ENCODE data around the gene ZNF397. TPM values are rescaled to one million over a fixed set of nuclear protein-coding genes. Genes with fewer than 3 reads are reported as not detected.

The ZNF397 gene
- total and polyA plus RNA-seq, 4 donors = 3.8 to 20.0 (median 9.6) TPM

DNA sequence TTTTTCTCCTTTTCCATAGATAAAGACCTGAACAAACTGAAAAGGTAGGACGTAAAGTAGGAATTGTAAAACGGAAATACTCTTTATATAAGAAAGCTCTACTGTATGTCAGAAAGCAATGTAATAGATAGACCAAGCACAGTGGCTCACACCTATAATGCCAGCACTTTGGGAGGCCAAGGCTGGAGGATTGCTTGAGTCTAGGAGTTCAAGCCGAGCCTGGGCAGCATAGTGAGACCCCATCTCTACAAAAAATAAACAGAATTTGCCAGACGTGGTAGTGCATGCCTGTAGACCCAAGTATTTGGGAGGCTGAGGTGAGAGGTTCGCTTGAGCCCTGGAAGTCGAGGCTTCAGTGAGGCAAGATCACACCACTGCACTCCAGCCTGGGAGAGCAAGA lies 7.6 kb downstream of the ZNF397 start:
- no peak for TF ChIP-seq TAF1 (conservative IDR thresholded peaks at IDR 0.05)
- TF ChIP-seq, protein P1, sequence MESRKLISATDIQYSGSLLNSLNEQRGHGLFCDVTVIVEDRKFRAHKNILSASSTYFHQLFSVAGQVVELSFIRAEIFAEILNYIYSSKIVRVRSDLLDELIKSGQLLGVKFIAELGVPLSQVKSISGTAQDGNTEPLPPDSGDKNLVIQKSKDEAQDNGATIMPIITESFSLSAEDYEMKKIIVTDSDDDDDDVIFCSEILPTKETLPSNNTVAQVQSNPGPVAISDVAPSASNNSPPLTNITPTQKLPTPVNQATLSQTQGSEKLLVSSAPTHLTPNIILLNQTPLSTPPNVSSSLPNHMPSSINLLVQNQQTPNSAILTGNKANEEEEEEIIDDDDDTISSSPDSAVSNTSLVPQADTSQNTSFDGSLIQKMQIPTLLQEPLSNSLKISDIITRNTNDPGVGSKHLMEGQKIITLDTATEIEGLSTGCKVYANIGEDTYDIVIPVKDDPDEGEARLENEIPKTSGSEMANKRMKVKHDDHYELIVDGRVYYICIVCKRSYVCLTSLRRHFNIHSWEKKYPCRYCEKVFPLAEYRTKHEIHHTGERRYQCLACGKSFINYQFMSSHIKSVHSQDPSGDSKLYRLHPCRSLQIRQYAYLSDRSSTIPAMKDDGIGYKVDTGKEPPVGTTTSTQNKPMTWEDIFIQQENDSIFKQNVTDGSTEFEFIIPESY (IDR thresholded peaks at IDR 0.05) = no peak
- TF ChIP-seq, protein P2, sequence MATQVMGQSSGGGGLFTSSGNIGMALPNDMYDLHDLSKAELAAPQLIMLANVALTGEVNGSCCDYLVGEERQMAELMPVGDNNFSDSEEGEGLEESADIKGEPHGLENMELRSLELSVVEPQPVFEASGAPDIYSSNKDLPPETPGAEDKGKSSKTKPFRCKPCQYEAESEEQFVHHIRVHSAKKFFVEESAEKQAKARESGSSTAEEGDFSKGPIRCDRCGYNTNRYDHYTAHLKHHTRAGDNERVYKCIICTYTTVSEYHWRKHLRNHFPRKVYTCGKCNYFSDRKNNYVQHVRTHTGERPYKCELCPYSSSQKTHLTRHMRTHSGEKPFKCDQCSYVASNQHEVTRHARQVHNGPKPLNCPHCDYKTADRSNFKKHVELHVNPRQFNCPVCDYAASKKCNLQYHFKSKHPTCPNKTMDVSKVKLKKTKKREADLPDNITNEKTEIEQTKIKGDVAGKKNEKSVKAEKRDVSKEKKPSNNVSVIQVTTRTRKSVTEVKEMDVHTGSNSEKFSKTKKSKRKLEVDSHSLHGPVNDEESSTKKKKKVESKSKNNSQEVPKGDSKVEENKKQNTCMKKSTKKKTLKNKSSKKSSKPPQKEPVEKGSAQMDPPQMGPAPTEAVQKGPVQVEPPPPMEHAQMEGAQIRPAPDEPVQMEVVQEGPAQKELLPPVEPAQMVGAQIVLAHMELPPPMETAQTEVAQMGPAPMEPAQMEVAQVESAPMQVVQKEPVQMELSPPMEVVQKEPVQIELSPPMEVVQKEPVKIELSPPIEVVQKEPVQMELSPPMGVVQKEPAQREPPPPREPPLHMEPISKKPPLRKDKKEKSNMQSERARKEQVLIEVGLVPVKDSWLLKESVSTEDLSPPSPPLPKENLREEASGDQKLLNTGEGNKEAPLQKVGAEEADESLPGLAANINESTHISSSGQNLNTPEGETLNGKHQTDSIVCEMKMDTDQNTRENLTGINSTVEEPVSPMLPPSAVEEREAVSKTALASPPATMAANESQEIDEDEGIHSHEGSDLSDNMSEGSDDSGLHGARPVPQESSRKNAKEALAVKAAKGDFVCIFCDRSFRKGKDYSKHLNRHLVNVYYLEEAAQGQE (IDR thresholded peaks at IDR 0.05) = no peak
- no peak for TF ChIP-seq EGR1 (IDR thresholded peaks at IDR 0.05; ENCODE audit: low read depth in 2 of 2)
- TF ChIP-seq YY1 (IDR thresholded peaks at IDR 0.05) = no peak
- no peak for TF ChIP-seq HNF4G (IDR thresholded peaks at IDR 0.05)
- TF ChIP-seq, protein P3, sequence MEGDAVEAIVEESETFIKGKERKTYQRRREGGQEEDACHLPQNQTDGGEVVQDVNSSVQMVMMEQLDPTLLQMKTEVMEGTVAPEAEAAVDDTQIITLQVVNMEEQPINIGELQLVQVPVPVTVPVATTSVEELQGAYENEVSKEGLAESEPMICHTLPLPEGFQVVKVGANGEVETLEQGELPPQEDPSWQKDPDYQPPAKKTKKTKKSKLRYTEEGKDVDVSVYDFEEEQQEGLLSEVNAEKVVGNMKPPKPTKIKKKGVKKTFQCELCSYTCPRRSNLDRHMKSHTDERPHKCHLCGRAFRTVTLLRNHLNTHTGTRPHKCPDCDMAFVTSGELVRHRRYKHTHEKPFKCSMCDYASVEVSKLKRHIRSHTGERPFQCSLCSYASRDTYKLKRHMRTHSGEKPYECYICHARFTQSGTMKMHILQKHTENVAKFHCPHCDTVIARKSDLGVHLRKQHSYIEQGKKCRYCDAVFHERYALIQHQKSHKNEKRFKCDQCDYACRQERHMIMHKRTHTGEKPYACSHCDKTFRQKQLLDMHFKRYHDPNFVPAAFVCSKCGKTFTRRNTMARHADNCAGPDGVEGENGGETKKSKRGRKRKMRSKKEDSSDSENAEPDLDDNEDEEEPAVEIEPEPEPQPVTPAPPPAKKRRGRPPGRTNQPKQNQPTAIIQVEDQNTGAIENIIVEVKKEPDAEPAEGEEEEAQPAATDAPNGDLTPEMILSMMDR (IDR thresholded peaks at IDR 0.05; ENCODE audit: low read depth, low read length, missing input control) = no peak
- TF ChIP-seq, protein P4, sequence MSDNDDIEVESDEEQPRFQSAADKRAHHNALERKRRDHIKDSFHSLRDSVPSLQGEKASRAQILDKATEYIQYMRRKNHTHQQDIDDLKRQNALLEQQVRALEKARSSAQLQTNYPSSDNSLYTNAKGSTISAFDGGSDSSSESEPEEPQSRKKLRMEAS (IDR thresholded peaks at IDR 0.05) = no peak
- TF ChIP-seq FOXA1 (IDR thresholded peaks at IDR 0.05) = no peak
- no peak for TF ChIP-seq RAD21 (IDR thresholded peaks at IDR 0.05)
- no peak for TF ChIP-seq GABPA (IDR thresholded peaks at IDR 0.05 in 1 of 2, conservative IDR thresholded peaks at IDR 0.05 in 1 of 2)
- no peak for TF ChIP-seq FOXA2 (IDR thresholded peaks at IDR 0.05)
- H3K36me3 ChIP-seq (ENCODE audit: control insufficient read depth in 4 of 4, insufficient read depth in 3 of 4, low read depth in 1 of 4, low read length in 3 of 4) = peaks cover 14 to 83% (median 71%) of the 10 kb centered on the region in 4 donors
- 97% methylated on average over 6 of the region's 6 CpGs for WGBS
- no peak overlapping the region for H3K27ac ChIP-seq (ENCODE audit: low read depth in 1 of 2, low read length in 2 of 2)
- no peaks in the 10 kb centered on the region for H3K4me1 ChIP-seq (ENCODE audit: control insufficient read depth in 4 of 4, insufficient read depth in 4 of 4, low read length in 3 of 4)
- no peaks in the 10 kb centered on the region for H3K27me3 ChIP-seq (ENCODE audit: control insufficient read depth in 4 of 4, insufficient read depth in 4 of 4, low read length in 3 of 4)
- no peak overlapping the region for H3K9ac ChIP-seq (ENCODE audit: low read depth in 1 of 2, low read length in 2 of 2)
- H3K9me3 ChIP-seq (ENCODE audit: control insufficient read depth in 4 of 4, low read length in 3 of 4) = peaks cover 19 to 67% (median 38%) of the 10 kb centered on the region in 4 donors
- H3K4me3 ChIP-seq (ENCODE audit: low read depth in 1 of 3, low read length in 3 of 3) = no peak overlapping the region
- DNase-seq (ENCODE audit: low spot score) = no peak

DNA sequence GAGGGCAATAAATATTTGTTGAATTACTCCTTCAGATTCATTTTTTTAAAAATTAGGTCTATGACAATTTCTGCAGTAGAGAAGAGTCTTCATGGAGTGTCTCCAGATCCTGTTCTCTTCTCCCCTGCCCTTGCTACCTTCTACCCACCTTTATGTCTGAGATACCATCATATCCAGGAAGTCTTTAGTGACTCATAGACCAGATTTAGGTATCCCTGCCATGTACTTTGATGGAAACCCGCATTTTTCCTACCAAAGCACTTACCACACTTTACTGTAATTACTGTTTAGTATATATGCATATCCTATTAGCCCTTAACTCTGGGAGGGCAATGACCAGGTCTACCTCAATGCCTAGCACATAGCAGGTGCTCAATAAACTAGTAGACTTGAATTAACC lies 11.6 kb downstream of the ZNF397 start:
- H3K9me3 ChIP-seq (ENCODE audit: control insufficient read depth in 4 of 4, low read length in 3 of 4) = peaks cover 21 to 51% (median 34%) of the 10 kb centered on the region in 4 donors
- TF ChIP-seq TAF1 (conservative IDR thresholded peaks at IDR 0.05) (no peak), NR2F2 (IDR thresholded peaks at IDR 0.05) (no peak), FOXA2 (IDR thresholded peaks at IDR 0.05) (no peak), RXRA (IDR thresholded peaks at IDR 0.05) (no peak), YY1 (IDR thresholded peaks at IDR 0.05) (no peak), SP1 (IDR thresholded peaks at IDR 0.05) (no peak), EGR1 (IDR thresholded peaks at IDR 0.05; ENCODE audit: low read depth in 2 of 2) (no peak), JUND (IDR thresholded peaks at IDR 0.05) (no peak)
- TF ChIP-seq, protein P3 (IDR thresholded peaks at IDR 0.05; ENCODE audit: low read depth, low read length, missing input control) = no peak
- TF ChIP-seq, protein P4 (IDR thresholded peaks at IDR 0.05) = no peak
- TF ChIP-seq, protein P1 (IDR thresholded peaks at IDR 0.05) = no peak

More for the DNA sequence above, 11.6 kb downstream of the ZNF397 start:
- Histone ChIP-seq H3K4me3 (ENCODE audit: low read depth in 1 of 3, low read length in 3 of 3) (peak overlapping the region in 1 of 3 donors; percentile 15), H3K27me3 (ENCODE audit: control insufficient read depth in 4 of 4, insufficient read depth in 4 of 4, low read length in 3 of 4) (no peaks in the 10 kb centered on the region), H3K27ac (ENCODE audit: low read depth in 1 of 2, low read length in 2 of 2) (no peak overlapping the region), H3K9ac (ENCODE audit: low read depth in 1 of 2, low read length in 2 of 2) (no peak overlapping the region), H3K4me1 (ENCODE audit: control insufficient read depth in 4 of 4, insufficient read depth in 4 of 4, low read length in 3 of 4) (no peaks in the 10 kb centered on the region), H3K36me3 (ENCODE audit: control insufficient read depth in 4 of 4, insufficient read depth in 3 of 4, low read depth in 1 of 4, low read length in 3 of 4) (peaks cover 0 to 61% (median 52%) of the 10 kb centered on the region in 4 donors)
- no peak for DNase-seq (ENCODE audit: low spot score)
- 90% methylated on average over 1 of the region's 1 CpG for WGBS

All from liver (tissue), 9 donors.